ENCODE data around the gene TSPYL6.

- TF ChIP-seq POLR2AphosphoS5 (IDR thresholded peaks at IDR 0.05; ENCODE audit: borderline replicate concordance, low read depth, low read length), result no peak
- no peak for TF ChIP-seq EZH2 (IDR thresholded peaks at IDR 0.05)
These were observed 6.2 kb upstream of the TSPYL6 start for GRCh38 chr2:54262015-54262765.

Data from SK-N-MC (cell line).